Keratinocyte (primary cell): ENCODE results near the gene ZMYM1. TPM values are rescaled to one million over a fixed set of nuclear protein-coding genes. Genes with fewer than 3 reads are reported as not detected.

Experiments
- DNase-seq: peaks from one replicate; pipeline ENCODE4 v3.0.0-alpha.2; 2011; ENCODE audit warnings: low read depth, missing footprints, low spot score
- FAIRE-seq: peaks from 2 replicates; lab custom pipeline; 2011; peaks lifted over from hg19 to GRCh38; lab: Jason Lieb, UNC
- H2AFZ ChIP-seq: 2 replicates; pipeline ENCODE4 v1.6.0; 2012; ENCODE audit warnings: low read length, control low read depth, inconsistent platforms; ENCODE audit not compliant: control insufficient read depth
- H3K27ac ChIP-seq: 2 replicates; pipeline ENCODE4 v1.5.1; 2011; ENCODE audit warnings: low read length; ENCODE audit not compliant: control insufficient read depth, insufficient read depth
- H3K27me3 ChIP-seq: 3 replicates; pipeline ENCODE4 v1.6.0; 2011; ENCODE audit warnings: low read length; ENCODE audit not compliant: control insufficient read depth, insufficient read depth; ENCODE audit errors: extremely low read depth
- H3K36me3 ChIP-seq, 2 experiments: 2 replicates in 1 of 2; 3 replicates in 1 of 2; pipeline ENCODE4 v1.5.1; 2011; ENCODE audit warnings: low read length in 2 of 2, mild to moderate bottlenecking in 1 of 2; ENCODE audit not compliant: control insufficient read depth in 2 of 2, insufficient read depth in 2 of 2; ENCODE audit errors: extremely low read depth in 1 of 2
- H3K4me1 ChIP-seq: 3 replicates; pipeline ENCODE4 v1.5.1; 2011; ENCODE audit warnings: low read length; ENCODE audit not compliant: control insufficient read depth, insufficient read depth; ENCODE audit errors: extremely low read depth
- H3K4me2 ChIP-seq: 3 replicates; pipeline ENCODE4 v1.6.0; 2011; ENCODE audit warnings: low read depth, low read length; ENCODE audit not compliant: control insufficient read depth, insufficient read depth; ENCODE audit errors: extremely low read depth
- H3K4me3 ChIP-seq, 3 experiments: fragments of 200-600 bp in 1 of 3; sonication (generic) in 1 of 3; 2 replicates in 2 of 3; 3 replicates in 1 of 3; pipeline ENCODE4 v1.5.1; 2011 to 2016; ENCODE audit warnings: low read length in 3 of 3, mild to moderate bottlenecking in 3 of 3, control low read depth in 2 of 3, inconsistent platforms in 1 of 3, low read depth in 1 of 3, mixed read lengths in 1 of 3, mixed run types in 1 of 3, moderate library complexity in 1 of 3; ENCODE audit not compliant: control insufficient read depth in 2 of 3, insufficient read depth in 2 of 3; ENCODE audit errors: extremely low read depth in 1 of 3
- H3K79me2 ChIP-seq: 2 replicates; pipeline ENCODE4 v1.6.0; 2012; ENCODE audit warnings: low read length; ENCODE audit not compliant: control insufficient read depth, insufficient read depth
- H3K9ac ChIP-seq: 3 replicates; pipeline ENCODE4 v1.6.0; 2011; ENCODE audit warnings: low read length; ENCODE audit not compliant: control insufficient read depth, insufficient read depth; ENCODE audit errors: extremely low read depth
- H3K9me1 ChIP-seq: 3 replicates; pipeline ENCODE4 v1.6.0; 2011; ENCODE audit warnings: low read length; ENCODE audit not compliant: control insufficient read depth, insufficient read depth; ENCODE audit errors: extremely low read depth
- H3K9me3 ChIP-seq: 2 replicates; pipeline ENCODE4 v1.5.1; 2012; ENCODE audit warnings: low read depth, low read length; ENCODE audit not compliant: control insufficient read depth
- H4K20me1 ChIP-seq: 3 replicates; pipeline ENCODE4 v1.6.0; 2011; ENCODE audit warnings: low read length; ENCODE audit not compliant: control insufficient read depth, insufficient read depth; ENCODE audit errors: extremely low read depth
- CTCF ChIP-seq, 3 experiments: IDR thresholded peaks in 1 of 3; conservative IDR thresholded peaks in 1 of 3; optimal IDR thresholded peaks in 1 of 3; 2 replicates in 2 of 3; 3 replicates in 1 of 3; pipeline versions ENCODE3 to v1.5.1; 2011; ENCODE audit warnings: low read length in 3 of 3, mild to moderate bottlenecking in 3 of 3, moderate library complexity in 2 of 3, control low read depth in 1 of 3, inconsistent platforms in 1 of 3; ENCODE audit not compliant: insufficient read depth in 2 of 3; ENCODE audit errors: extremely low read depth in 1 of 3
- EZH2 ChIP-seq: IDR thresholded peaks from one replicate; pipeline ENCODE4 v1.6.1; 2012; ENCODE audit warnings: inconsistent platforms, mild to moderate bottlenecking, low read length, moderate library complexity
- dilution Hi-C: fragments of 300-500 bp; cut with MboI; formaldehyde crosslinking; loops from one replicate; pipeline ENCODE4 v1.7.0; 2020; ENCODE audit warnings: low sequenced_read_pairs; ENCODE audit not compliant: extremely low pct_ligation_motif_present
- polyA plus RNA-seq, 5 experiments: library from polyadenylated mRNA; depleted of rRNA in 3 of 5; stranded (reverse) in 3 of 5; stranded (forward) in 1 of 5; unstranded in 1 of 5; fragments of >200 nt; gene quantifications; 1 replicate in 1 of 5; 2 replicates in 3 of 5; 3 replicates in 1 of 5; pipeline versions ENCODE4 v1.2.1 to v1.2.3, GENCODE V29; 2011 to 2012; ENCODE audit warnings: missing spikeins in 2 of 5, low read depth in 1 of 5, low replicate concordance in 1 of 5

The ZMYM1 gene
- polyA plus RNA-seq, 1 donor (not counting 4 experiments of a cell fraction or from before 2014, with no cell fraction given) = 21.2 TPM

DNA sequence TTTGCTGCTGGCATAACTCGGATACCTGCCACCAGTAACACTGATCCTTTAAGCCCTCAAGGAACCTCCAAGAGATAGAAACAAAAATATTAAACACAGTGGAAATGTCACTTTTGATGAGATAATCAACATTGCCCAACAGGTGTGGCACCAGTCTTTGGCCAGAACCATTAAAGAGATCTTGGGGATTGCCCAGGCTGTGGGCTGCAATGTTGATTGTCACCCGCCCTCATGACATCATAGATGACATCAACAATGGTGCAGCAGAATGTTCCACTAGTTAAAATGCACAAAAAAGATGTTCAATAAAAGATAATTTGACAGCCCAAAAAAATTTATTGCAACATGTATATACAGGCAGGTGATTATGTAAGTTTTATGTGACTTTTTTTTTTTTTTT lies 20.2 kb upstream of the ZMYM1 start:
- dilution Hi-C loops = no loop called here
- Histone ChIP-seq H2AFZ (no peak overlapping the region), H3K4me2 (peak overlapping the region; percentile 4)

DNA sequence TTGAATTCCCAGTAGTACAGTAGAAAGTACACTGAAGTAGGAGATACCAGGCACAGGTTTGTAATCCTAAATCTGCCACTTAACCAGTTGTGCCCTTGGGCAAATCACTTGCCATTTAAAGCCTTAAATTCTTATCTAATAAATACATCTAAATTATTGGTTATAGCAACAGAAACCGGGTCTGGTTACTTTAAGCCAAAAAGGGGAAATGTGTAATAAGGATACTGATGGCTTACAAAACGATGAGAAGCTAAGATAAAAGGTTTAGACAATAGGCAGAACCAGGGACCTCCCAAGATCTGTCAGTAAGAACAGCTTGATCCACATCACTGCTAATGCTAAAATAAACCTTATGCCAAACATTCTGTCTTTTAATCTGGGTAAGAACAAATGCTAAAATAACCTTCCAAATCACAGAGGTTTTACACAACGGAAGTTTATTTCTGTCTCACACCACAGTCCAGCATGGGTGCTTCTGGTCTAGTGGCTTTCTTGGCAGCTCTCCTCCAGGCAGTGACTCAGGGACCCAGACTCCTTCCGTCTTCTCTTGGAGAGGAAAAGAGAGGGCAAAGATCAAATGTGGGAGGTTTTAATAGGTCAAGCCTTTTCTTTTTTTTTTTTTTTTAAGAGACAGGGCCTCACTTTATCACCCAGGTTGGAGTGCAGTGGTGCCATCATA lies 16.5 kb upstream of the ZMYM1 start:
- DNase-seq = no peak
- Histone ChIP-seq H3K27me3 (no peaks in the 10 kb centered on the region), H4K20me1 (no peaks in the 10 kb centered on the region), H3K9me1 (no peaks in the 10 kb centered on the region), H3K9ac (no peak overlapping the region), H3K9me3 (no peaks in the 10 kb centered on the region), H3K36me3 (no peaks in the 10 kb centered on the region), H3K79me2 (no peaks in the 10 kb centered on the region), H3K27ac (no peak overlapping the region), H3K4me1 (no peaks in the 10 kb centered on the region), H3K4me3 (no peak overlapping the region), H3K4me2 (no peak overlapping the region), H2AFZ (no peak overlapping the region)
- dilution Hi-C loops = no loop called here
- FAIRE-seq = no peak
- TF ChIP-seq CTCF (optimal IDR thresholded peaks at IDR 0.05 in 1 of 3, IDR thresholded peaks at IDR 0.05 in 1 of 3, conservative IDR thresholded peaks at IDR 0.05 in 1 of 3; ENCODE audit: extremely low read depth in 1 of 3, insufficient read depth in 2 of 3, low read length in 3 of 3) = no peak
- TF ChIP-seq EZH2 = no peak

More for the DNA sequence above, 20.2 kb upstream of the ZMYM1 start:
- no peaks in the 10 kb centered on the region for H3K36me3 ChIP-seq
- no peak overlapping the region for H3K27ac ChIP-seq
- H3K4me1 ChIP-seq = no peaks in the 10 kb centered on the region
- H3K4me3 ChIP-seq = no peak overlapping the region
- no peaks in the 10 kb centered on the region for H3K9me3 ChIP-seq
- no peaks in the 10 kb centered on the region for H3K9me1 ChIP-seq
- DNase-seq = no peak
- no peak for FAIRE-seq
- no peaks in the 10 kb centered on the region for H3K79me2 ChIP-seq
- H3K27me3 ChIP-seq = no peaks in the 10 kb centered on the region
- no peak overlapping the region for H3K9ac ChIP-seq
- TF ChIP-seq CTCF (optimal IDR thresholded peaks at IDR 0.05 in 1 of 3, IDR thresholded peaks at IDR 0.05 in 1 of 3, conservative IDR thresholded peaks at IDR 0.05 in 1 of 3; ENCODE audit: extremely low read depth in 1 of 3, insufficient read depth in 2 of 3, low read length in 3 of 3) (no peak), EZH2 (no peak)
- no peaks in the 10 kb centered on the region for H4K20me1 ChIP-seq
